Activated B cell treated with CpG ODN at 0.5 μM for 24 hours (primary cell): ENCODE data around the gene ACVR2B. TPM values are rescaled to one million over a fixed set of nuclear protein-coding genes. Genes with fewer than 3 reads are reported as not detected.

Experiments used
- ATAC-seq: fragments of 200-7000 bp; cut with Tn5 transposase; one replicate; pipeline ENCODE4 v1.10.0; 2021; ENCODE audit warnings: low read depth, mild to moderate bottlenecking, moderate library complexity
- CTCF ChIA-PET: fragments of 350-600 bp; sonication (Branson Sonifier 250); formaldehyde crosslinking; loops from one replicate; lab custom pipeline; 2021; ENCODE audit warnings: antibody characterized with exemption; lab: Charles Lee
- POLR2A ChIA-PET: fragments of 350-600 bp; sonication (Branson Sonifier 250); formaldehyde crosslinking; loops from one replicate; lab custom pipeline; 2021; ENCODE audit warnings: antibody characterized with exemption; lab: Charles Lee
- DNase-seq: peaks from one replicate; pipeline ENCODE4 v3.0.0; 2022
- H3K27ac Mint-ChIP-seq: one replicate; pipeline ENCODE4 v1.8.0; 2020; ENCODE audit warnings: mixed read lengths
- H3K27me3 Mint-ChIP-seq: one replicate; pipeline ENCODE4 v1.8.0; 2021; ENCODE audit warnings: mixed read lengths
- H3K36me3 Mint-ChIP-seq: one replicate; pipeline ENCODE4 v1.8.0; 2021; ENCODE audit warnings: low read depth, mixed read lengths
- H3K4me1 Mint-ChIP-seq: one replicate; pipeline ENCODE4 v1.8.0; 2021; ENCODE audit warnings: mixed read lengths
- H3K4me3 Mint-ChIP-seq: one replicate; pipeline ENCODE4 v1.8.0; 2020; ENCODE audit warnings: mild to moderate bottlenecking, mixed read lengths
- H3K9me3 Mint-ChIP-seq: one replicate; pipeline ENCODE4 v1.8.0; 2020; ENCODE audit warnings: mixed read lengths
- CTCF ChIP-seq: fragments of 200-600 bp; IDR thresholded peaks from one replicate; pipeline ENCODE4 v1.8.0; 2022; ENCODE audit warnings: antibody characterized with exemption, mild to moderate bottlenecking
- intact Hi-C: fragments of 100-400 bp; cut with micrococcal nuclease; formaldehyde crosslinking; loops from one replicate; pipeline ENCODE4 v1.15.1; 2024
- total RNA-seq: library from RNA; stranded (reverse); gene quantifications from 2 replicates; pipeline ENCODE4 v1.2.3, GENCODE V29; 2022

ACVR2B gene
- total RNA-seq, 1 donor from 2014 or later = 1.4 TPM

GRCh38 chr3:38515367-38515766, 61.7 kb downstream of the ACVR2B start:
- no peak for ATAC-seq

DNA sequence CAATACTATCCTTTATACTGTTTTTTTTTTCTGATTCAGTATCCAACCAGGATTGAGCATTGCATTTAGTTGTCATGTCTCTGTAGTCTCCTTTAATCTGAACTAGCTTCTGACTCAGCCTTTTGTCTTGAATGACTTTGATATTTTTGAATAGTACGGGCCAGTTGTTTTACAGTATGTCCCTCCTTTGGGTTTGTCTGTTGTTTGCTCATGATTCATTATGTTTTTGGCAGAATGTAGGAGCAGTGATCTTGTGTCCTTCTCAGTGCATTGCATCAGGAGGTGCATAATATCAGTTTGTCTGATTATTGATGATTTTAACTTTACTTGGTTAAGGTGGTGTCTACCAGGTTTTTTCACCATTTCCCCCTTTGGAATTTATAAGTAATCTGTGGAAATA, 63.0 kb downstream of the ACVR2B start:
- POLR2A ChIA-PET = interaction anchor here (1.0 kb wide), 1 partner anchor 10 kb away, joined by 3 read pairs; no protein-coding TSS in a partner anchor

More at GRCh38 chr3:38515367-38515766, 61.7 kb downstream of the ACVR2B start:
- Mint-ChIP-seq H3K4me3 (no peak overlapping the region), H3K4me1 (peaks cover 12% of the 10 kb centered on the region), H3K9me3 (no peaks in the 10 kb centered on the region), H3K36me3 (peaks cover 40% of the 10 kb centered on the region), H3K27ac (no peak overlapping the region), H3K27me3 (no peaks in the 10 kb centered on the region)
- ChIA-PET POLR2A (no interaction called here), CTCF (no interaction called here)
- TF ChIP-seq CTCF = no peak
- no peak for DNase-seq
- intact Hi-C loops = no loop called here

DNA sequence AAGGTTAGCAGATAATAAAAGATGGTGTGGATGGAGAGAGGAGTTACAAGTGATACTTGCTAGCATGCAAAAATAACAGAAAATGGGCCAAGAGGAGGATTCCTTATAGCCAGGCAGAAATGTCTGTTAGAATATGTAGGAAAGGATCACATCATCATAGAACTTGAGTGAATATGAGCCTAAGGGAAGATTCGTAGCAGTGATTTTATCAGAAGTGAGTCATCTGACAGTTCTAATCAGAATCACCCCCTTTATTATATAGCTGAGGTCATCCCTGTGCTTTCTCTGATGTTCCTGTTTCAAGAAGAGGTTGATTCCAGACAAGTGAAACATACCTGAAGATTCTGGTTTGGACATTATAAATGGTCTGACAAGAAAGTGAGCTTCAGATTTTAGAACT, 65.3 kb downstream of the ACVR2B start:
- ChIA-PET CTCF (interaction anchor here (1.2 kb wide), 2 partner anchors 9 to 136 kb away, joined by 3 read pairs; no protein-coding TSS in a partner anchor), POLR2A (no interaction called here)
- intact Hi-C loops = no loop called here
- no peaks in the 10 kb centered on the region for H3K9me3 Mint-ChIP-seq
- no peaks in the 10 kb centered on the region for H3K27me3 Mint-ChIP-seq
- TF ChIP-seq CTCF = no peak
- H3K27ac Mint-ChIP-seq = no peak overlapping the region
- peaks cover 13% of the 10 kb centered on the region for H3K4me1 Mint-ChIP-seq
- no peak overlapping the region for H3K4me3 Mint-ChIP-seq
- peaks cover 38% of the 10 kb centered on the region for H3K36me3 Mint-ChIP-seq
- DNase-seq = no peak
- ATAC-seq = no peak

More for the DNA sequence above, 63.0 kb downstream of the ACVR2B start:
- Mint-ChIP-seq H3K9me3 (no peaks in the 10 kb centered on the region), H3K36me3 (peaks cover 31% of the 10 kb centered on the region), H3K27ac (no peak overlapping the region), H3K4me3 (no peak overlapping the region), H3K4me1 (peaks cover 13% of the 10 kb centered on the region), H3K27me3 (no peaks in the 10 kb centered on the region)
- no peak for TF ChIP-seq CTCF
- intact Hi-C loops = no loop called here
- ATAC-seq = no peak
- CTCF ChIA-PET = no interaction called here
- no peak for DNase-seq

- H3K4me3 Mint-ChIP-seq = no peak overlapping the region
- ChIA-PET CTCF (interaction anchor here (1.2 to 3.9 kb wide), 3 partner anchors 10 to 772 kb away, joined by 3 to 29 read pairs (median 3); partner anchors contain the start of gene EXOG), POLR2A (no interaction called here)
- peaks cover 40% of the 10 kb centered on the region for H3K36me3 Mint-ChIP-seq
- DNase-seq (no peak), ATAC-seq (no peak)
- no peaks in the 10 kb centered on the region for H3K9me3 Mint-ChIP-seq
- peak overlapping the region; percentile 54 for H3K27ac Mint-ChIP-seq
- no peaks in the 10 kb centered on the region for H3K27me3 Mint-ChIP-seq
- intact Hi-C loops = loop anchor here (2.0 kb wide), 1 partner anchor 511 kb away; no protein-coding TSS in a partner anchor
- H3K4me1 Mint-ChIP-seq = peaks cover 13% of the 10 kb centered on the region
- TF ChIP-seq CTCF = no peak
Observed at GRCh38 chr3:38519651-38520050, 66.0 kb downstream of the ACVR2B start.

DNA sequence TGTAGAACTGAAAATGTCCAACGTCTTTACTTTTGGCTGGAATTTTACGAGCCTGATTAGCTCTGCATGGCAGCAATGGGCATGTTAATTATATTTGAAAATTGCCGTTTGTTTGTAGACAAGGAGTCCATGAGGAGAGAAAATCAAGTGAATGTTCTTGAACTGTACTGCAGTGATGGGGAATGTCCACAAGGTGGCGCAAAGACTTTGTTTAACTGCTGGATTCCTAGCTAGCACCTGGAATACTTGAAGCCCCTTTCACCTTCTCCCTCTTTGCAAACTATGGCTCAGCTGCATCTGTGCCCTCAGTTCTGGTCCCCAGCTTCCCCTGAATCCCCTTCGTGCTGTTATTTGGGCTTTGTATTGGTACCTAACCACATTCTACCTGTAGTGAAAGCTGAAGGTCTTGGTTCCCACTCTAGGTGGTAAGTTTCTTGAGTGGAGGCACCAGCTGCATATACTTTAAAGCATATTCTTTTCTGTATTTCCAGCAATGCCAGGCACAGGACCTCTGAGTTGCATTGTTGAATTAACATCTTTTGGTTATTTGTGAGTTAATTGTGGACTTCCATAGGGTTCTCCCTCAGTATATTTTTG, 67.8 kb downstream of the ACVR2B start:
- peak; percentile 80 for TF ChIP-seq CTCF
- ChIA-PET POLR2A (interaction anchor here (0.8 kb wide), 1 partner anchor 887 kb away, joined by 3 read pairs; no protein-coding TSS in a partner anchor), CTCF (interaction anchor here (1.0 to 3.9 kb wide), 23 partner anchors 8 to 770 kb away, joined by 3 to 29 read pairs (median 6); partner anchors contain the start of gene EXOG)
- Mint-ChIP-seq H3K36me3 (peaks cover 54% of the 10 kb centered on the region), H3K4me1 (peaks cover 13% of the 10 kb centered on the region), H3K27ac (no peak overlapping the region), H3K27me3 (no peaks in the 10 kb centered on the region), H3K4me3 (no peak overlapping the region), H3K9me3 (no peaks in the 10 kb centered on the region)
- peak; percentile 72 for ATAC-seq
- DNase-seq = no peak
- intact Hi-C loops = loop anchor here (1.0 to 2.0 kb wide), 5 partner anchors 130 to 771 kb away; no protein-coding TSS in a partner anchor
